ENCODE results near the gene CD36.

CD36 gene

GRCh38 chr7:80646083-80646865, 7.8 kb downstream of the CD36 start:
- TF ChIP-seq, protein P1, sequence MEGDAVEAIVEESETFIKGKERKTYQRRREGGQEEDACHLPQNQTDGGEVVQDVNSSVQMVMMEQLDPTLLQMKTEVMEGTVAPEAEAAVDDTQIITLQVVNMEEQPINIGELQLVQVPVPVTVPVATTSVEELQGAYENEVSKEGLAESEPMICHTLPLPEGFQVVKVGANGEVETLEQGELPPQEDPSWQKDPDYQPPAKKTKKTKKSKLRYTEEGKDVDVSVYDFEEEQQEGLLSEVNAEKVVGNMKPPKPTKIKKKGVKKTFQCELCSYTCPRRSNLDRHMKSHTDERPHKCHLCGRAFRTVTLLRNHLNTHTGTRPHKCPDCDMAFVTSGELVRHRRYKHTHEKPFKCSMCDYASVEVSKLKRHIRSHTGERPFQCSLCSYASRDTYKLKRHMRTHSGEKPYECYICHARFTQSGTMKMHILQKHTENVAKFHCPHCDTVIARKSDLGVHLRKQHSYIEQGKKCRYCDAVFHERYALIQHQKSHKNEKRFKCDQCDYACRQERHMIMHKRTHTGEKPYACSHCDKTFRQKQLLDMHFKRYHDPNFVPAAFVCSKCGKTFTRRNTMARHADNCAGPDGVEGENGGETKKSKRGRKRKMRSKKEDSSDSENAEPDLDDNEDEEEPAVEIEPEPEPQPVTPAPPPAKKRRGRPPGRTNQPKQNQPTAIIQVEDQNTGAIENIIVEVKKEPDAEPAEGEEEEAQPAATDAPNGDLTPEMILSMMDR (IDR thresholded peaks at IDR 0.05; ENCODE audit: insufficient read depth, low read length, poor library complexity, severe bottlenecking): no peak
- H3K27me3 ChIP-seq (replicated peaks; ENCODE audit: control insufficient read depth, insufficient read depth, low read length): no peaks in the 10 kb centered on the region
- DNase-seq (ENCODE audit: extremely low read depth, insufficient read length): no peak
- H3K36me3 ChIP-seq (ENCODE audit: control insufficient read depth, insufficient read depth, low read length): no peaks in the 10 kb centered on the region
- no peak overlapping the region for H3K4me3 ChIP-seq (replicated peaks; ENCODE audit: low read depth, low read length)

- DNase-seq (ENCODE audit: extremely low read depth, insufficient read length): no peak
- no peak overlapping the region for H3K4me3 ChIP-seq (replicated peaks; ENCODE audit: low read depth, low read length)
- no peaks in the 10 kb centered on the region for H3K36me3 ChIP-seq (ENCODE audit: control insufficient read depth, insufficient read depth, low read length)
- H3K27me3 ChIP-seq (replicated peaks; ENCODE audit: control insufficient read depth, insufficient read depth, low read length): no peaks in the 10 kb centered on the region
- TF ChIP-seq, protein P1 (IDR thresholded peaks at IDR 0.05; ENCODE audit: insufficient read depth, low read length, poor library complexity, severe bottlenecking): no peak
These were observed 9.0 kb downstream of the CD36 start for GRCh38 chr7:80647436-80647835.

DNA sequence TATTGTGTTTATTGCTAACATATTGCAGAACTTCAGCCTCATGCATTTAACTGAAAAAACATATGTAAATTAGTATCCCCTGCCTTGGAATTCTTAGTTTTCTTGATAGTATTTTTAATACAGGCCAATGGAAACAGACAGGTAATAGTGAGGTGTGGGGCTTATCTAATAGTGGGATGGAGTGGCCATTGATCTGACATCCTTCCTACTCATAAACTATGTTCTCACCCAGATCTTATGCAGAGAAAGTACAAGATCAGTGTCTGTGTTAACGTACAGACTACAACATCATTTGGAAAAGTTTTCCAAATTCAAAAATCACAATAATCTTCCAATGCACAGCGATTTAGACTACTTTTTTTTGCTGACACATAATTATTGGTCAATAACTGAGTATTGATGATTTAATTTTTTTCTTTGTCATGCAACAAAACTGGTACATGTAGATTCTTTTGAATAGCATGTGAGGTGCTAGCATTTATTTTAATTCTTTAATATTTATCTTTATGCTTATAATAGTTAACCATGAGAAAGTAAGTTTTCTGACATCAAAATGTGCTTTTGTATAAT, 9.7 kb downstream of the CD36 start:
- TF ChIP-seq, protein P1 (IDR thresholded peaks at IDR 0.05; ENCODE audit: insufficient read depth, low read length, poor library complexity, severe bottlenecking): no peak
- DNase-seq (ENCODE audit: extremely low read depth, insufficient read length): no peak
- H3K36me3 ChIP-seq (ENCODE audit: control insufficient read depth, insufficient read depth, low read length): no peaks in the 10 kb centered on the region
- no peak overlapping the region for H3K4me3 ChIP-seq (replicated peaks; ENCODE audit: low read depth, low read length)
- no peaks in the 10 kb centered on the region for H3K27me3 ChIP-seq (replicated peaks; ENCODE audit: control insufficient read depth, insufficient read depth, low read length)

DNA sequence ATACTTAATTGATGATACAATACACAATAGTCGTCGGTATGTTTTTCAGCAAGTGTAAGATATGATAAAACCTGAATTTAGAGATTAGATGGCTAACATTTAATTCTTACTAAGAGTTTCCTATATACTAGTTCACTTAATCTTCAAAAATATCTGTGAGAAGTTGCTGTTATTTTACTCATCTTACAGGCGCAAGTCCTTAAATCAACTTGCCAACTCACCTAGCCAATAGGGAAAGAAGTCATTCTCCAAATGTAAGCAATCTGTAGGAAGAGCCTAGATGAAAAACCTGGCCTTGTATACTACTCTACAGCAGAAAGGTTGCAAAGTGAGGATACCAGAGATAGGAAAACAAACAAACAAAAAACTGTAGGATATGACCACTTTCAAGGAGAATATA, 10.6 kb downstream of the CD36 start:
- Histone ChIP-seq H3K4me3 (replicated peaks; ENCODE audit: low read depth, low read length) (no peak overlapping the region), H3K27me3 (replicated peaks; ENCODE audit: control insufficient read depth, insufficient read depth, low read length) (no peaks in the 10 kb centered on the region), H3K36me3 (ENCODE audit: control insufficient read depth, insufficient read depth, low read length) (no peaks in the 10 kb centered on the region)
- TF ChIP-seq, protein P1 (IDR thresholded peaks at IDR 0.05; ENCODE audit: insufficient read depth, low read length, poor library complexity, severe bottlenecking): no peak
- no peak for DNase-seq (ENCODE audit: extremely low read depth, insufficient read length)

DNA sequence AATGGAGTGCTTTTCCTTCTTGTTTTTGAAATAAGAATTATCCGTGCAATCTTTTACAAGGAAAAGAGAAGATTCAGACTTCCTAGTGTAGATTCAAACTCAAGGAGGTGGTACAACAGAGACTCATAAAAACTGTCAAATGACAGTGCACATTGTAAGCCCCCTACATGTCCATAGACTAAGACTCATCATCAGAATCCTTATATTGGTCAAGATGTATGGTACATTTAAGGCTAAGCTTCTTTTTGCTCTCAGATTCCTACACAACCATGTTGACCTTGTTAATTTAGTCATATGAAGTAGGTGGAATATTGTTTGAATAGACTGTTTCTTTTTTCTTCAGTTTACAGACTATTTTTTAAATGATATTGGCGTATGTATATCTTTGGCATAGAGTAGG, 11.6 kb downstream of the CD36 start:
- Histone ChIP-seq H3K4me3 (replicated peaks; ENCODE audit: low read depth, low read length) (no peak overlapping the region), H3K27me3 (replicated peaks; ENCODE audit: control insufficient read depth, insufficient read depth, low read length) (no peaks in the 10 kb centered on the region), H3K36me3 (ENCODE audit: control insufficient read depth, insufficient read depth, low read length) (no peaks in the 10 kb centered on the region)
- DNase-seq (ENCODE audit: extremely low read depth, insufficient read length): no peak
- TF ChIP-seq, protein P1 (IDR thresholded peaks at IDR 0.05; ENCODE audit: insufficient read depth, low read length, poor library complexity, severe bottlenecking): no peak
